GM18858 (cell line): ENCODE data around the gene PTCH1.

ENCODE experiments used
- ATAC-seq: cut with Tn5 transposase; IDR thresholded peaks from one replicate; pipeline ENCODE4 v1.9.1; 2021; ENCODE audit not compliant: unreplicated experiment

The PTCH1 gene

DNA sequence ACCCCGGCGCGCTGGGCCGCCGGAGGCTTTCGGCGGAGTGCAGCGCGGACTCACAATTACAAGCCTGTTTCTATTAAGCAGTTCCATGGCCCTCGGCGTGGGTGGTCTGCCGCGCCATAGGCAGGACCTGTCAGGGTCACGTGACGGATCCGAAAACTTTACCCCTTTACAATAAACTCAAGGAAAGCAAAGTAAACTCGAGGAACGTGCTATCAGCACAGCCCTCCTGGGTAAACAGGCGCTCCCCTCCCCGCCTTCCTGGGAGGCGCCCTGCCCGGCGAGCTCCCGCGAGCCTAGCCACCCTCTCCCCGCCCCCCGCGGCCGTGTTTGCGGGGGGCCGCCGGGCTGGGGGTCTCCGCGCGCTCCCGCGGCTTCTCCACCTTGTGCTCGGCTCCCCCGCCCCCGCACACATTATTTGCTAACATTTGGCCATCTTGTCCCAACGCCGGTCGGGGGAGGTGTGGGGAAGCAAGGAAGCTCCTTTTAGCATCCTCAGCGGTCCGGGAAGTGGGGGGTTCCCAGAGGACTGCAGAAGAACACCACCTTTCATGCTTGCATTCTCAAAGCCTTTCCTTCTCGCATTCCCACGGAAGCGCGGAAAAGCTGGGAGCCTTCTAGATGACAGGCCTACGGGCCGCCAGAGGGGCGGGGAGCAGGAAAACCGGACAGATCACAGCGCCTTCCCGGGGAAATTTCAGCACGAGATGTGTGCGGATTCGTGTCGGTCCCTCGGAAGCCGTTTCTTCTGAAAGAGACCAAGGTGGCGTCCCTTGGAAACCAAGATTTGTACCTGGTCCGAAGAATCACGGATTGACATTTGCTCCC is at the start of gene PTCH1:
Gene PTCH1, minus strand, starts transcription at position 238 of the 825 bp plus-strand sequence.
- ATAC-seq, result no peak

DNA sequence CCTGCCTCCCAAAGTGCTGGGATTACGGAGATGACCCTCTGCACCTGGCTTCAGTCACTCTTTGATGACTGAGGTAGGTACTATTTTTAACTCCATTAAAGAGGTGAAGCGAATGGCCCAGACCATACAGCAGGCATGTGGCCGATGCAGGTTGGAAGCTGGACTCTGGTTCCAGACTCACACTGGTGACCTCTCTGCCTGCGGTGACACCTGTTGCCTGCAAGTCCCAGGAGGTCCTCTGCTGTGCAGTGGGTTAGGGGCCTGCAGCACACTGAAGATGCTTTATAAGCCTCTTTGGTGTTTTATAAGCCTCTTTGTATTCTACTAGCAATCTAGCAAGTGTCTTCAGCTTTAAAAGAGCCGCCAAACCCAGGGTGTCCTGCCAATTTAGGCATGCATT is 49.2 kb upstream of the PTCH1 start:
- ATAC-seq, result no peak

DNA sequence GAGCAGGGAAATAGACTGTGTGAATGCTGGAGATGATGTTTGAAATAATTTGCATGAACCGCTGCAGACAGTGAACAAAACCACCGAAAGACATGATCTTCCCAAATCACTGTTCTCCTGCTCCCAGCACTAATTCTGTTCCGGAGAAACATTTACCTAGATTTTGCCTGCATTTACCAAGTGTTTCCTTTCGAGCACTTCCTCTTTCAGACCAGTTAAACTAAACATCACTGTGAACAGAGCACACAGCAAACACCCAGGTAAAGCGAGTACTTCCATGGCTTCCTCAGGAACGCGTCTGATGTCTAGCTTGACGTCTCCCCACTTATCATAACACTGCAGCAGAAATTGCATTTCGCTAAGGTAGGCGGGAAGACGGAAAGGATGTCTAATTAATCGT is 45.1 kb upstream of the PTCH1 start:
- no peak for ATAC-seq

DNA sequence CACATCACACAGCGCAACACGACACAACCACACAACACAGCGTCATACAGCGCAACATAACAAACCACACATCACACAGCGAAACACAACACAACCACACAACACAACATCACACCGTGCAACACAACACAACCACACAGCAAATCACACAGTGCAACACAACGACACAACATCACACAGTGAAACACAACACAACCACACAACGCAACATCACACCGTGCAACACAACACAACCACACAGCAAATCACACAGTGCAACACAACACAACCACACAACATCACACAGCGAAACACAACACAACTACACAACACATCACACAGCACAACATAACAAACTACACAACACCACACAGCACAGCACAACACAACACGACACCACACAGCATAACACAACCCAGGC is 40.4 kb upstream of the PTCH1 start:
- no peak for ATAC-seq

DNA sequence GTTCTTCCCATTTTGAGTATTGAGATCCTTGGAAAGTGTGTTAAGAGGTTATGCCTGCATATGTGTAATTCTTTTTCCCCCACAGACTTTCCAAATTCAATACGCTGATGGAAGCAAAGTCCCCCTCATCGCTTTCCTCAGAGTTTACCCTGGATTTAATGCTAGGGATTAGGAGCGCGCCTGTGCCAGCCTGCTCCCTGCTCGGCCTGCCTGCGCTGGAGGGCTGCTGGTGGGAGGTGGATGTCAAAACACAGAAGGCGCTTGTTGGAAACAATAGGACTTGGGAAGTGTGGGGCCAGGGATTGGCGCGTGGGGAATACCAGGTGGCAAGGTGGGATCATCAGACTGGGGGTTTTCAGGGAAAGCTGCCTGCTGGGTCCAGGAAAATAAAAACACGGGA is 39.8 kb upstream of the PTCH1 start:
- no peak for ATAC-seq

GRCh38 chr9:95552814-95553546 is 36.2 kb upstream of the PTCH1 start:
- ATAC-seq, result no peak

GRCh38 chr9:95552255-95552654 is 35.5 kb upstream of the PTCH1 start:
- ATAC-seq, result no peak

- ATAC-seq, result no peak
Measured at GRCh38 chr9:95551406-95551805, 34.6 kb upstream of the PTCH1 start.

- no peak for ATAC-seq
Measured at GRCh38 chr9:95545831-95546567, 29.2 kb upstream of the PTCH1 start.

- ATAC-seq, result no peak
Measured at GRCh38 chr9:95533996-95534680, 17.4 kb upstream of the PTCH1 start.

DNA sequence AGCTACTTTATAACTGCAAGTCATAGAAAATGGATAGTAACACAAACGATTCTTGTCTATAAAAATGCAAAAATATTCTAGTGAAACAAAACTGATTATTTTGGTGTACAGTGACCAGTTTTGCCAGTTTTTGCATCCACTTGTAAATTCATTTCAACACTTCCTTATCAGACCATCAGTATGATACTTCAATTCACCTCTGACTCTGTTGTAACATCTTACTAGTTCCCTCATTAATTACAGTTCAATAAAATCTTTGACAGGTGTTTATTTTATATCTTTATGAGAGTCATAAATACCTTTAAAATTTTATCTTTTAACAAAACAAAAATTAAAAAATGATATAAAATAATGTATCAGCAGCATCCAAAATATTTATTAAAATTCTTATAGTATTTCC is 13.1 kb upstream of the PTCH1 start:
- no peak for ATAC-seq

GRCh38 chr9:95528908-95529502 is 12.2 kb upstream of the PTCH1 start:
- no peak for ATAC-seq

- ATAC-seq, result no peak
Measured at GRCh38 chr9:95522871-95523370, 6.2 kb upstream of the PTCH1 start.

- no peak for ATAC-seq
Measured at GRCh38 chr9:95521699-95522098, 4.9 kb upstream of the PTCH1 start.

- no peak for ATAC-seq
Measured at GRCh38 chr9:95517559-95518425, 1.0 kb upstream of the PTCH1 start.

DNA sequence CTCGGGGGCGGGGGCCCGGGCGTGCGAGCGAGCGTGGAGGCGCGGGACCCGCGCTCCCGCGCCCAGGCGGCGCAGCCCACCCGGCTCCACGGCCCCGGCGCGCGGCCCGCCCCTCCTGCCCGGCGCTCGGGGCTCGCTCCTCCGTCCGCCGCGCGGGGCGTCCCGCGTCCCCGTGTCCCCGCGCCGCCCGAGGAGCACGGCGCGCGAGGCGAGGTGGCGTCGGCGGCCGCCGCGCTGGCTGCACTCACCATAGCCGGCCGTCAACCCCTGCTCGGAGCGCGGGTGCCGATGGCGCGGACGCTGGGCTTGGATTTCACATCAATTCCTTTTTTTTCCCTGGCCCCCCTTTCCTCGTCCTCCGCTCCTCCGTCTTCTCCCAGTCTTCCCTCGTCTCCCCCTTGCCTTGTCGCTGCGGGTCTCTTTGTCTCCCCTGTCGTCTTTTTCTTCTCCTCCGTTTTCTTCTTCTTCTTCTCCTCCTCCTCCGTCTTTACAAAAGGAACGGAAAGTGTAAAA is 494 bp downstream of the PTCH1 start:
- no peak for ATAC-seq

DNA sequence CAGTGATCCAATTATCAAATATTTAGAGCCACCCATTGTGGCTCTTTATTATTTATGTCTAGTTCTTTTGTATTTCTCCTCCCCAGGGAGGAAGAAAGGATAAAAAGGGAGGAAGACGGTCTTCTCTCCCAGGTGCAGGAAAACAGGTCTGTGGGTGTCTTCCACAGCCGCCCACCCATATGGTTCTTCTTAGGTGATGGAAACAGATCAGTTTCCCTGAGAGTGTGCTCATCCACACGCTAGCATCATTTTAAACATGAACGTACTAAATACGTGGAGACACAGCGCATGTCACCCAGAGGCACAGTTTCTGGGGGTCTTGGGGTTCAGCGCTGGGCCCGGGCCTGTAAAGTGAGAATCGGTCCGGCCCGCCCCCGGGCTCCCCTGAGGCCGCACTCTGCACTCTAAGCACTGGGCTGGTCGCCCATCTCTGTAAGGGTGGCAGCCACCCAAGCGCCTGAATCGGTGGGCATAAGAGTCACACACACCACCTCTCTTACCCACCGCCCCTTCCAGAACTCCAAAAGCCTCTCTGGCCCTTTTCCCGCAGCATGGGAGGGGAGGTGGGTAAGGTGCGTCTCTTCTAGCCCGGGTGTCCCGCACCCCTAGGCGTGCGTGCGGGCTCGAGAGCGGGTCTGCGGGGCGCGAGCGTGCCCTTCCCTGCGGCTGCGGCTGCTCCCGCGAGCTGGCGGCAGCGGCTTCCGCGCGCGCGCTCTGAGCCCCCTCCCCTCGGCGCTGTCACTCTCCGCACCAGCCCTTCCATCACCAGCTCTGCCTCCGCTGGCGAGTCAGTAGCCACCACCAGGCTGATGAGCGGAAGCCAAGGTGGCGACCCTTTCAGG is 1.3 kb downstream of the PTCH1 start:
- ATAC-seq, result no peak

GRCh38 chr9:95514342-95514741 is 2.4 kb downstream of the PTCH1 start:
- no peak for ATAC-seq
